ENCODE data around the gene TRIM46. TPM values are rescaled to one million over a fixed set of nuclear protein-coding genes. Genes with fewer than 3 reads are reported as not detected.

The TRIM46 gene
- total RNA-seq, 1 experiment from 2014 or later = 18.4 TPM

GRCh38 chr1:155166471-155167165, 7.0 kb upstream of the TRIM46 start:
- no peak overlapping the region for H2BK12ac ChIP-seq (ENCODE audit: insufficient read length, low read depth, low read length)
- Mint-ChIP-seq H3K36me3 (ENCODE audit: insufficient read depth in 1 of 3, low read depth in 3 of 3) (peaks cover 3 to 17% (median 13%) of the 10 kb centered on the region in 3 experiments; a peak in 6 of 7 replicates), H3K27me3 (ENCODE audit: low read depth) (peaks cover 3% of the 10 kb centered on the region), H3K4me3 (peak overlapping the region in 1 of 2 experiments; percentile 89; a peak in 3 of 5 replicates), H3K4me1 (peaks cover 5 to 18% of the 10 kb centered on the region in 2 experiments), H3K27ac (peak overlapping the region in 2 of 3 experiments; percentile 83 to 96; a peak in 5 of 7 replicates), H3K9me3 (peaks cover 4 to 5% of the 10 kb centered on the region in 2 experiments; a peak in 4 of 5 replicates)
- peak; percentile 71 for DNase-seq
- no peak overlapping the region for H3K56ac ChIP-seq (ENCODE audit: insufficient read length, low read depth, low read length)
- H3K4me1 ChIP-seq (ENCODE audit: insufficient read depth, low read length) = no peaks in the 10 kb centered on the region
- H2BK15ac ChIP-seq (ENCODE audit: low read depth, low read length) = no peak overlapping the region
- H3K23ac ChIP-seq (ENCODE audit: insufficient read length, low read depth, low read length) = no peak overlapping the region
- no peaks in the 10 kb centered on the region for H3K27me3 ChIP-seq (ENCODE audit: insufficient read depth, low read length)
- no peak overlapping the region for H2BK120ac ChIP-seq (ENCODE audit: low read depth, low read length, poor library complexity, severe bottlenecking)
- no peaks in the 10 kb centered on the region for H4K20me1 ChIP-seq (ENCODE audit: control insufficient read depth, insufficient read depth, insufficient read length)
- TF ChIP-seq CTCF (conservative IDR thresholded peaks at IDR 0.05) = no peak
- WGBS (ENCODE audit: extremely low coverage, insufficient read length, low lambda C conversion rate) = no CpG with 5 or more reads among the region's 27 CpGs
- H3K79me2 ChIP-seq (ENCODE audit: insufficient read depth, low read length) = no peaks in the 10 kb centered on the region
- H2BK20ac ChIP-seq (ENCODE audit: low read depth, low read length, poor library complexity, severe bottlenecking) = no peak overlapping the region
- no peak overlapping the region for H3K27ac ChIP-seq (ENCODE audit: insufficient read length, low read depth, low read length)
- H3K4ac ChIP-seq (ENCODE audit: low read depth, low read length) = no peak overlapping the region
- H4K5ac ChIP-seq (ENCODE audit: insufficient read length, low read depth, low read length) = no peak overlapping the region
- H2AK5ac ChIP-seq (ENCODE audit: insufficient read length, low read length) = no peak overlapping the region
- H2AFZ ChIP-seq (ENCODE audit: low read length) = no peak overlapping the region
- H4K91ac ChIP-seq (ENCODE audit: insufficient read length, low read depth, low read length) = no peak overlapping the region
- no peaks in the 10 kb centered on the region for H3K9me3 ChIP-seq (ENCODE audit: control insufficient read depth, low read depth, low read length)
- H4K8ac ChIP-seq (replicated peaks; ENCODE audit: insufficient read length, low read depth, low read length) = no peak overlapping the region
- H3K9ac ChIP-seq (ENCODE audit: extremely low read depth, insufficient read length, low read length) = no peak overlapping the region
- no peak overlapping the region for H2BK5ac ChIP-seq (ENCODE audit: insufficient read length, low read length)
- no peak overlapping the region for H3K18ac ChIP-seq (ENCODE audit: insufficient read length, low read depth, low read length)
- peak overlapping the region; percentile 94 for H3K4me2 ChIP-seq (ENCODE audit: insufficient read depth, insufficient read length, low read length)
- H3T11ph ChIP-seq (ENCODE audit: low read length) = no peak overlapping the region
- no peaks in the 10 kb centered on the region for H3K79me1 ChIP-seq (ENCODE audit: insufficient read depth, low read depth, low read length, poor library complexity, severe bottlenecking)
- peaks cover 8% of the 10 kb centered on the region for H3K23me2 ChIP-seq (ENCODE audit: insufficient read length, low read depth, low read length, poor library complexity, severe bottlenecking)
- no peak overlapping the region for H3K14ac ChIP-seq (ENCODE audit: insufficient read depth, low read length)

All from H9 (cell line).